ENCODE results near the gene GORASP2. TPM values are rescaled to one million over a fixed set of nuclear protein-coding genes. Genes with fewer than 3 reads are reported as not detected.

The GORASP2 gene
- total RNA-seq, 1 experiment from 2014 or later = 97.7 TPM

DNA sequence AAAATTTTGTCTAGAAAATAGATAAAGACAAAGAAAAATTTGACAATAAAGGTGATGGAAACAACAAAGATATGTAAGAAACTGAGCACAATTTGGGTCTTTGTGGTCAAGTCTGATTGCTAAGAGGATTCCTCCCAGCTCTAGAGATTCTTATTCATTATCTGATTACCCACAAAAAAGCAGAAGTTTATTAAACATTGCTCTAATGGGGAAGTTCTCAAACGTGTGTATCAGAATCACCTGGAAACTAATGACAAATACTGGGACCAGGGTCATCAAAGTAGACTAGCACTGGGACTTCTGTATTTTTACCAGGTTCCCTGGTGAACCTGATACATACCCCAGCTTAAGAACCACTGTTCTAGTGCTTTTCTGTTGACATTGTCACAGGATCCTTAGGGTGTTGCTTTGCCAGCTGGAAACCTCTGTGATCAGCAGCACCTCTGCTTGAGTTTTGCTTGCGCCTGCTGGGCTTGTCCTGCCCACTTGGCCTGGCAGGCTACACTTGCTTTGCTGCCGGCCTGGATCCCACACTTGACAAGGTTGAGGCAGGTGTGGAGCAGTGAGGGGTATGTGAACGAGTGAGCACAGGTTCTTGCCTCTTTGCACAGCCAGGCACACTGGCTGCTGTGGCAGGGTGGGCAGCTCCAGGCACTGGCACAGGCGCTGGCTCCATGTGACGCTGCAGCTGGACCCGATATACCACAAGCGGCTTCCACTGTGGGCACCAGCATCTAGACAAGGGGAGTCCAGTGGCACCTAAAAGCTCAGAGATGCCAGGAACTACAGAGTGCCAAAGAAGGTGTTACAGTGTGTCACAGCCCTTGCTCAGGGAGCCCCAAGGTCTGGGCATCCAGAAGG, 6.2 kb upstream of the GORASP2 start:
- Histone ChIP-seq H4K5ac (ENCODE audit: insufficient read length, low read depth, low read length) (no peak overlapping the region), H4K20me1 (ENCODE audit: control insufficient read depth, insufficient read depth, insufficient read length) (no peaks in the 10 kb centered on the region), H3K56ac (ENCODE audit: insufficient read length, low read depth, low read length) (no peak overlapping the region), H3K14ac (ENCODE audit: insufficient read depth, low read length) (no peak overlapping the region), H3K18ac (ENCODE audit: insufficient read length, low read depth, low read length) (no peak overlapping the region), H2BK15ac (ENCODE audit: low read depth, low read length) (no peak overlapping the region), H3K4me2 (ENCODE audit: insufficient read depth, insufficient read length, low read length) (no peak overlapping the region), H2AK5ac (ENCODE audit: insufficient read length, low read length) (no peak overlapping the region), H3K23ac (ENCODE audit: insufficient read length, low read depth, low read length) (no peak overlapping the region), H3T11ph (ENCODE audit: low read length) (no peak overlapping the region), H2BK5ac (ENCODE audit: insufficient read length, low read length) (no peak overlapping the region), H2AFZ (ENCODE audit: low read length) (no peak overlapping the region), H4K8ac (replicated peaks; ENCODE audit: insufficient read length, low read depth, low read length) (no peak overlapping the region), H3K27ac (ENCODE audit: insufficient read length, low read depth, low read length) (no peak overlapping the region), H3K4ac (ENCODE audit: low read depth, low read length) (no peak overlapping the region), H3K9ac (ENCODE audit: extremely low read depth, insufficient read length, low read length) (no peak overlapping the region), H3K79me1 (ENCODE audit: insufficient read depth, low read depth, low read length, poor library complexity, severe bottlenecking) (no peaks in the 10 kb centered on the region), H3K79me2 (ENCODE audit: insufficient read depth, low read length) (no peaks in the 10 kb centered on the region), H2BK120ac (ENCODE audit: low read depth, low read length, poor library complexity, severe bottlenecking) (no peak overlapping the region), H4K91ac (ENCODE audit: insufficient read length, low read depth, low read length) (no peak overlapping the region), H3K9me3 (ENCODE audit: control insufficient read depth, low read depth, low read length) (peaks cover 18% of the 10 kb centered on the region), H2BK20ac (ENCODE audit: low read depth, low read length, poor library complexity, severe bottlenecking) (no peak overlapping the region), H3K23me2 (ENCODE audit: insufficient read length, low read depth, low read length, poor library complexity, severe bottlenecking) (no peaks in the 10 kb centered on the region), H2BK12ac (ENCODE audit: insufficient read length, low read depth, low read length) (no peak overlapping the region), H3K27me3 (ENCODE audit: insufficient read depth, low read length) (no peaks in the 10 kb centered on the region), H3K4me1 (ENCODE audit: insufficient read depth, low read length) (no peaks in the 10 kb centered on the region)
- Mint-ChIP-seq H3K27me3 (ENCODE audit: low read depth) (no peaks in the 10 kb centered on the region; the same call in 1 of the 2 replicates), H3K9me3 (peaks cover 32 to 41% of the 10 kb centered on the region in 2 experiments), H3K4me1 (peaks cover under 1 to 2% of the 10 kb centered on the region in 2 experiments), H3K36me3 (ENCODE audit: insufficient read depth in 1 of 3, low read depth in 3 of 3) (peaks cover 11 to 23% (median 19%) of the 10 kb centered on the region in 3 experiments), H3K4me3 (no peak overlapping the region), H3K27ac (no peak overlapping the region)
- no CpG with 5 or more reads among the region's 8 CpGs for WGBS (ENCODE audit: extremely low coverage, insufficient read length, low lambda C conversion rate)
- no peak for DNase-seq
- TF ChIP-seq CTCF (conservative IDR thresholded peaks at IDR 0.05) = no peak

Data from H9 (cell line).